DOHH2 (cell line): ENCODE measurements around the gene GP9.

Experiments used
- EZH2phosphoT487 ChIP-seq: fragments of 200-600 bp; sonication (generic); IDR thresholded peaks from 2 replicates; pipeline ENCODE4 v1.6.1; 2017; ENCODE audit warnings: borderline replicate concordance, mild to moderate bottlenecking, antibody characterized with exemption, low read length, moderate library complexity, mixed read lengths
- TF ChIP-seq, protein P1 (sequence below): fragments of 200-600 bp; sonication (generic); IDR thresholded peaks from one replicate; pipeline ENCODE4 v1.5.1; 2014; ENCODE audit warnings: antibody characterized with exemption, mild to moderate bottlenecking, low read depth, low read length; ENCODE audit not compliant: poor library complexity, severe bottlenecking

DNA sequence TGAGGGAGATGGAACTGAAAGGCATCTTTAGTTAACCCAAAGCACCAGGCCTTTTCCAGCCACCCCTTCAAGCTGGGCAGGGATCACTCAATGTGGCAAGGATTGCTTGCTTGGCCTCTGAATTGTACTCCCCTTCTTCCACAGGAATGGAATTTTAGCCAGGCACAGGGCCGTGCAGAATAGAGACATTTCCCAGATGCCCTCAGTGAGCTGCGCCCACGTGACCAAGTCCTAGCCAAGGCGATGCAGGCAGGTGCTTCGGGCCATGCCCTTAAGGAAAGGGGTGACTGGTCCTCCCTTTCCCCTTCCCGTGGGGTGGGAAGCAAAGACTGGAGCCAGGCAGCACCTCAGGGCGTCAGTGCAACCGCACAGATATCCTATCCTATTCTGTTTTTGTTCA, 17.9 kb downstream of the GP9 start:
- TF ChIP-seq, protein P1, sequence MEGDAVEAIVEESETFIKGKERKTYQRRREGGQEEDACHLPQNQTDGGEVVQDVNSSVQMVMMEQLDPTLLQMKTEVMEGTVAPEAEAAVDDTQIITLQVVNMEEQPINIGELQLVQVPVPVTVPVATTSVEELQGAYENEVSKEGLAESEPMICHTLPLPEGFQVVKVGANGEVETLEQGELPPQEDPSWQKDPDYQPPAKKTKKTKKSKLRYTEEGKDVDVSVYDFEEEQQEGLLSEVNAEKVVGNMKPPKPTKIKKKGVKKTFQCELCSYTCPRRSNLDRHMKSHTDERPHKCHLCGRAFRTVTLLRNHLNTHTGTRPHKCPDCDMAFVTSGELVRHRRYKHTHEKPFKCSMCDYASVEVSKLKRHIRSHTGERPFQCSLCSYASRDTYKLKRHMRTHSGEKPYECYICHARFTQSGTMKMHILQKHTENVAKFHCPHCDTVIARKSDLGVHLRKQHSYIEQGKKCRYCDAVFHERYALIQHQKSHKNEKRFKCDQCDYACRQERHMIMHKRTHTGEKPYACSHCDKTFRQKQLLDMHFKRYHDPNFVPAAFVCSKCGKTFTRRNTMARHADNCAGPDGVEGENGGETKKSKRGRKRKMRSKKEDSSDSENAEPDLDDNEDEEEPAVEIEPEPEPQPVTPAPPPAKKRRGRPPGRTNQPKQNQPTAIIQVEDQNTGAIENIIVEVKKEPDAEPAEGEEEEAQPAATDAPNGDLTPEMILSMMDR: no peak
- TF ChIP-seq EZH2phosphoT487: no peak
